Kidney tubule cell (primary cell): ENCODE measurements around the gene RWDD3.

Source experiments
- DNase-seq: peaks from one replicate; pipeline ENCODE4 v3.0.0-alpha.2; 2018; ENCODE audit warnings: low spot score

RWDD3 gene

GRCh38 chr1:95284420-95284819 lies 50.4 kb downstream of the RWDD3 start:
- DNase-seq, result no peak

GRCh38 chr1:95286479-95286878 lies 52.5 kb downstream of the RWDD3 start:
- peak; percentile 8 for DNase-seq

GRCh38 chr1:95287081-95287480 lies 53.1 kb downstream of the RWDD3 start:
- DNase-seq, result no peak

- peak; percentile 30 for DNase-seq
Measured at GRCh38 chr1:95287825-95288224, 53.8 kb downstream of the RWDD3 start.
